HG03457 (cell line): Measurements from ENCODE around the gene PCDHB11.
"Not testable (repeated sequence)": the region's sequence is repeated elsewhere in the genome, so short reads cannot be mapped to it uniquely, and the experiment has no call there.

Experiments
- ATAC-seq: cut with Tn5 transposase; IDR thresholded peaks from one replicate; pipeline ENCODE4 v1.9.1; 2021; ENCODE audit warnings: moderate number of reproducible peaks; ENCODE audit not compliant: unreplicated experiment

Gene PCDHB11

GRCh38 chr5:141199359-141200235, at the start of gene PCDHB11:
TSS of gene PCDHB11 (plus strand) at chr5:141199627. CDS start at chr5:141199775, 148 bp downstream.
- ATAC-seq: no peak

- ATAC-seq: no peak
Measured at GRCh38 chr5:141149812-141150211, 49.6 kb upstream of the PCDHB11 start, which contains the start of gene PCDHB6. TSS of gene PCDHB6 (plus strand) at chr5:141150057. CDS start at chr5:141150258, 201 bp downstream.

- no peak for ATAC-seq
Measured at GRCh38 chr5:141150224-141150992, 49.0 kb upstream of the PCDHB11 start.

- no peak for ATAC-seq
Measured at GRCh38 chr5:141150993-141151325, 48.5 kb upstream of the PCDHB11 start.

GRCh38 chr5:141151632-141152031, 47.8 kb upstream of the PCDHB11 start:
- not testable (repeated sequence) for ATAC-seq

GRCh38 chr5:141152096-141152495, 47.3 kb upstream of the PCDHB11 start:
- not testable (repeated sequence) for ATAC-seq

- ATAC-seq: no peak
Measured at GRCh38 chr5:141155540-141156374, 43.7 kb upstream of the PCDHB11 start.

GRCh38 chr5:141157356-141157755, 42.1 kb upstream of the PCDHB11 start:
- not testable (repeated sequence) for ATAC-seq

GRCh38 chr5:141157901-141158300, 41.5 kb upstream of the PCDHB11 start:
- not testable (repeated sequence) for ATAC-seq

GRCh38 chr5:141172381-141173204, 26.8 kb upstream of the PCDHB11 start, which contains the start of gene PCDHB7:
TSS of gene PCDHB7 (plus strand) at chr5:141172644. CDS start at chr5:141172836, 192 bp downstream.
- no peak for ATAC-seq

- not testable (repeated sequence) for ATAC-seq
Measured at GRCh38 chr5:141174291-141175104, 24.9 kb upstream of the PCDHB11 start.

- ATAC-seq: no peak
Measured at GRCh38 chr5:141175933-141176332, 23.5 kb upstream of the PCDHB11 start.

GRCh38 chr5:141177577-141178191, 21.7 kb upstream of the PCDHB11 start, which contains the start of gene PCDHB8:
TSS of gene PCDHB8 (plus strand) at chr5:141177790. CDS start at chr5:141178035, 245 bp downstream.
- not testable (repeated sequence) for ATAC-seq

GRCh38 chr5:141179371-141179770, 20.1 kb upstream of the PCDHB11 start:
- not testable (repeated sequence) for ATAC-seq

GRCh38 chr5:141179876-141180275, 19.6 kb upstream of the PCDHB11 start:
- not testable (repeated sequence) for ATAC-seq

- no peak for ATAC-seq
Measured at GRCh38 chr5:141180313-141180712, 19.1 kb upstream of the PCDHB11 start.

- no peak for ATAC-seq
Measured at GRCh38 chr5:141182248-141182647, 17.2 kb upstream of the PCDHB11 start, which contains the start of gene PCDHB16. TSS of gene PCDHB16 (plus strand) at chr5:141182387. CDS start at chr5:141182560, 173 bp downstream.

GRCh38 chr5:141184117-141184855, 15.1 kb upstream of the PCDHB11 start:
- not testable (repeated sequence) for ATAC-seq
